Measurements from ENCODE around the gene FLNB. TPM values are rescaled to one million over a fixed set of nuclear protein-coding genes. Genes with fewer than 3 reads are reported as not detected.

Gene FLNB
- total RNA-seq, 2 experiments from 2014 or later: 23.1 to 26.0 TPM

DNA sequence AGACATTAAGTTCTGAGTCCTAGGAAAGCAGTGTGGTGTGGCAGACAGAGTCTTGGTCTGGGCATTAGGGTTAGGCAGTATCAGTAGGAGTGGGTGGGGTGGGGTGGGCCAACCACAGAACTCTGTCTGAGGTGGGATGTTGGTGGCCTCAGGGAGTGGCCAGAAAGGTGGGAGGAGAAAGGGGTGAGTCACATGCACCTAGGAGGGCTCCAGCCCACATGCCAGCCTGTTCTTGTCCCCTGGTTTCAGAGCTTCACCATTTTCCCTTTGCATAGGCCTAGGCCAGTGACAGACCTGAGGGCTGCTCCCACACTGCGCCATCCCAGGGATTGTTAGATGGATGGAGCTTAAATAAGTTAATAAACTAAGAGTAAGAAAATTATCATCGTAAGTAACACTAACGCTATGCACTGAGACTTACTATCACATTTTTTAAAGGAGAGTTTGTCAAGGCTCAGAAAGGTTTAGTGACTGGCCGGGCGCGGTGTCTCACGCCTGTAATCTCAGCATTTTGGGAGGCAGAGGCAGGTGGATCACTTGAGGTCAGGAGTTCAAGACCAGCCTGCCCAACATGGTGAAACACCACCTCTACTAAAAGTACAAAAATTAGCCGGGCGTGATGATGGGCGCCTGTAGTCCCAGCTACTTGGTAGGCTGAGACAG lies 168.7 kb downstream of the FLNB start:
- POLR2A ChIA-PET: interaction anchor here (0.7 kb wide), 1 partner anchor 1926 kb away, joined by 3 read pairs; no protein-coding TSS in a partner anchor
- CTCF ChIA-PET: interaction anchor here (0.6 to 3.5 kb wide), 38 partner anchors 10 to 1203 kb away, joined by 3 to 37 read pairs (median 4); partner anchors contain the start of genes DNASE1L3, FLNB, HTD2 and RPP14
- H3K4me3 Mint-ChIP-seq: no peak overlapping the region
- H3K9me3 Mint-ChIP-seq: no peaks in the 10 kb centered on the region
- peaks cover 11% of the 10 kb centered on the region for H3K4me1 Mint-ChIP-seq (ENCODE audit: low read depth)
- DNase-seq: no peak
- intact Hi-C loops (cut with micrococcal nuclease): no loop called here
- H3K27me3 Mint-ChIP-seq: no peaks in the 10 kb centered on the region
- no peaks in the 10 kb centered on the region for H3K36me3 Mint-ChIP-seq
- no peak overlapping the region for H3K27ac Mint-ChIP-seq

- no peaks in the 10 kb centered on the region for H3K9me3 Mint-ChIP-seq
- peaks cover 11% of the 10 kb centered on the region for H3K4me1 Mint-ChIP-seq (ENCODE audit: low read depth)
- H3K36me3 Mint-ChIP-seq: no peaks in the 10 kb centered on the region
- CTCF ChIA-PET: interaction anchor here (0.6 to 3.5 kb wide), 39 partner anchors 9 to 735 kb away, joined by 3 to 37 read pairs (median 4); partner anchors contain the start of genes DNASE1L3, FLNB, HTD2 and RPP14
- H3K27ac Mint-ChIP-seq: no peak overlapping the region
- peak overlapping the region; percentile 39 for H3K4me3 Mint-ChIP-seq
- POLR2A ChIA-PET: interaction anchor here (0.6 kb wide), 1 partner anchor 130 kb away, joined by 3 read pairs; no protein-coding TSS in a partner anchor
- intact Hi-C loops (cut with micrococcal nuclease): loop anchor here (2.0 kb wide), 2 partner anchors 37 to 221 kb away; no protein-coding TSS in a partner anchor
- no peaks in the 10 kb centered on the region for H3K27me3 Mint-ChIP-seq
- peak; percentile 92 for DNase-seq
Observed at GRCh38 chr3:58177747-58178527, 169.7 kb downstream of the FLNB start.

- Mint-ChIP-seq H3K9me3 (no peaks in the 10 kb centered on the region), H3K4me1 (ENCODE audit: low read depth) (peaks cover 11% of the 10 kb centered on the region), H3K36me3 (no peaks in the 10 kb centered on the region), H3K27me3 (no peaks in the 10 kb centered on the region), H3K27ac (no peak overlapping the region), H3K4me3 (peak overlapping the region; percentile 39)
- DNase-seq: peak; percentile 50
- intact Hi-C loops (cut with micrococcal nuclease): loop anchor here (2.0 kb wide), 2 partner anchors 36 to 222 kb away; no protein-coding TSS in a partner anchor
- ChIA-PET POLR2A (interaction anchor here (0.6 kb wide), 1 partner anchor 131 kb away, joined by 3 read pairs; no protein-coding TSS in a partner anchor), CTCF (interaction anchor here (0.6 to 3.5 kb wide), 24 partner anchors 8 to 452 kb away, joined by 3 to 37 read pairs (median 5); partner anchors contain the start of genes DNASE1L3, HTD2 and RPP14)
Observed at GRCh38 chr3:58178528-58179234, 170.5 kb downstream of the FLNB start.

DNA sequence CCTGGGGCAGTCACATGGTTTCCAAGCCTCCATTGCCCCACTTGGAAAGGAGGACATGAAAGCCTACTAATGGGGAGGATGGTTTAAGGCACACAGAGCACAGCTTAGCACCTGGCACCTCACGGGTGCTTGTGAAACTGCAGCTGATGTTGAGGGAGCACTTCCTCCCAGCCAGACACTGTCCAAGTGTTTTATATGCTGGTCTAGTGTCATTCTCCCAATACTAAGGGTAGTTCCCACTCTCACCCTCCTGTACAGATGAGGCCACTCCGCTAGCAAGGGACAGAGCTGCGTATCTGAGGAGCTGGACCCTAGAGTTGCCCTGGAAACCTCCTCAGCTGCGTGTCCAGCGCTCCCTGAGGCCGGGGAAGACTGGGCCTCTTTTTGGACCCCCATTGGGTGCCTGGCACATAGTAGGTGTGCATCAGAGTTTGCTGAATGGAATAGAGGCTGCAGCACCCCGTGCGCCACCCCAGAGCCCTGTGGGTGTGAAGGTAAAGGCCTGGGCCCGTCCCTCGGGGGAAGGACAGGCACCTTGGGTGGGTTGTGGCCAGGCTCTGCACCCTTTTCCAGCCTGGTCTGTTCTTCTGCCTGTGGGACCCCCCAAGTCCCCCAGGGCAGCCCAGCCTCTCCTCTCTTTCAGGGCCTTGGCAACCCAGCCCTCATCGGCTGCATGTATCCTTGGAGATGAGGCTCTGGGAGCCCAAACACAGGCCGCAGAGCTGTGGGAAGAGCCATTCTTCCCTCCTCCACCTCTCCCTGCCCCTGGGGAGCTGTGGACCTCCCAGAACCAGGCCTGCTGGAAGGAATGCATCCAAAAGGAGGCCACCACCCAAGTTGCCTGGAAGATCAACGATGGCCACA lies 171.2 kb downstream of the FLNB start:
- Mint-ChIP-seq H3K4me3 (no peak overlapping the region), H3K9me3 (no peaks in the 10 kb centered on the region), H3K36me3 (no peaks in the 10 kb centered on the region), H3K27ac (no peak overlapping the region), H3K27me3 (no peaks in the 10 kb centered on the region), H3K4me1 (ENCODE audit: low read depth) (peaks cover 11% of the 10 kb centered on the region)
- ChIA-PET CTCF (interaction anchor here (1.0 to 3.5 kb wide), 7 partner anchors 7 to 174 kb away, joined by 3 to 37 read pairs (median 20); partner anchors contain the start of genes HTD2 and RPP14), POLR2A (no interaction called here)
- no peak for DNase-seq
- intact Hi-C loops (cut with micrococcal nuclease): loop anchor here (2.0 to 10.0 kb wide), 3 partner anchors 35 to 235 kb away; no protein-coding TSS in a partner anchor

- no peaks in the 10 kb centered on the region for H3K9me3 Mint-ChIP-seq
- H3K4me3 Mint-ChIP-seq: no peak overlapping the region
- H3K4me1 Mint-ChIP-seq (ENCODE audit: low read depth): peaks cover 11% of the 10 kb centered on the region
- no peaks in the 10 kb centered on the region for H3K36me3 Mint-ChIP-seq
- ChIA-PET CTCF (interaction anchor here (0.8 to 1.2 kb wide), 3 partner anchors 13 to 173 kb away, joined by 3 to 9 read pairs (median 4); no protein-coding TSS in a partner anchor), POLR2A (no interaction called here)
- no peaks in the 10 kb centered on the region for H3K27me3 Mint-ChIP-seq
- H3K27ac Mint-ChIP-seq: no peak overlapping the region
- intact Hi-C loops (cut with micrococcal nuclease): loop anchor here (10.0 kb wide), 1 partner anchor 235 kb away; no protein-coding TSS in a partner anchor
- no peak for DNase-seq
Observed at GRCh38 chr3:58180099-58180880, 172.1 kb downstream of the FLNB start.

DNA sequence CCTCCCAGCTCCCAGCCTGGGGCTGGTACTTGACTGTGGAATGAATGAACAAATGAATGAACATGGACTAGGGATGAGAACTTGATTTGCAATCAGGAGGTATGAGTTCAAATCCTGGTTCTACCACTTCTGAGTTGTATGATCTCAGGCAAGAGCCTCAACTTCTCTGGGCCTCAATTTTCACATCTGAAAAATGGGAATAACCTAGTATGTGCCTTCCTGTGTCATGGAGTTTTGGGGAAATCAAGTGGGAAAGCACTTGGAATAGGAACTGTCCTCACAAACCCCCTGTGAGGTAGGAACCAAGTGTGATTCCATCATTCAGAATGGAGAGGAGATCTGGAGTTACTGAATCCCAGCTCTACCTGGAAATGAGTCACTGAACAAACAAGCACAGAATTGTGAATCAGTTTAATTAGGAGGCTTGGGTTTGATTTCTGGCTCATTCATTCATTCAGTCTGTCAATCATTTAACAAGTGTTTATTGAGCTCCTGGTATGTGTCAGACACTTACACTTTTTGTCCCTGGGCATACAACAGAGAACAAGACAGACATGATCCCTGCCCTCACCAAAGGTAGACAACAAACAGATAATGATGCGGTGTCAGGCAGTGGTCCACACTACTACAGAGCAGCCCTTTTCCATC lies 172.8 kb downstream of the FLNB start:
- Mint-ChIP-seq H3K4me3 (no peak overlapping the region), H3K9me3 (no peaks in the 10 kb centered on the region), H3K27me3 (no peaks in the 10 kb centered on the region), H3K4me1 (ENCODE audit: low read depth) (peaks cover 11% of the 10 kb centered on the region), H3K27ac (no peak overlapping the region), H3K36me3 (no peaks in the 10 kb centered on the region)
- ChIA-PET CTCF (interaction anchor here (0.8 kb wide), 1 partner anchor 172 kb away, joined by 3 read pairs; no protein-coding TSS in a partner anchor), POLR2A (no interaction called here)
- intact Hi-C loops (cut with micrococcal nuclease): loop anchor here (10.0 kb wide), 1 partner anchor 234 kb away; no protein-coding TSS in a partner anchor
- DNase-seq: no peak

- H3K9me3 Mint-ChIP-seq: no peaks in the 10 kb centered on the region
- no peaks in the 10 kb centered on the region for H3K36me3 Mint-ChIP-seq
- intact Hi-C loops (cut with micrococcal nuclease): loop anchor here (10.0 kb wide), 1 partner anchor 232 kb away; no protein-coding TSS in a partner anchor
- no peaks in the 10 kb centered on the region for H3K27me3 Mint-ChIP-seq
- POLR2A ChIA-PET: no interaction called here
- DNase-seq: no peak
- H3K4me3 Mint-ChIP-seq: no peak overlapping the region
- H3K4me1 Mint-ChIP-seq (ENCODE audit: low read depth): peaks cover 8% of the 10 kb centered on the region
- CTCF ChIA-PET: interaction anchor here (0.8 to 7.5 kb wide), 3 partner anchors 16 to 124 kb away, joined by 3 to 56 read pairs (median 6); partner anchors contain the start of genes HTD2 and RPP14
- no peak overlapping the region for H3K27ac Mint-ChIP-seq
Observed at GRCh38 chr3:58183221-58183620, 175.0 kb downstream of the FLNB start.

DNA sequence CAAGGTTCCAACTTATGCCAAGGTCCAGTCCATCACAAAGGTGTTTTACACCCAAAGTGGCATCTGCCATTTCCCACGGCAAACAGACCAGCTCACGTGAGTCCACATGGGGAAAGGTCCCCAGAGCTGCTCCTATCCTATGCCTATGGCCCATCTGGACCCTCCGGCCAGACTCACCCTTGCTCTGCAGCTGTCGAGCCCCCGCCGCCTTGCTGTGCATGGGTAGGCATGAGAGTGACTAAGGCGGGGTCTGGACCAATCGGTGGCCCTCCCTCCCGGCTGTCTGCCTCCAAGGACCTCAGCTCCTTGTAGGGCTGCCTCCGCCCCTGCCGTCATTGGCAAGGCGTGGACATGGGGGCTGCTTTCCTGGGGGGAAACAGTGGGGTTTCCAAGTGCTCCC lies 175.7 kb downstream of the FLNB start:
- H3K27me3 Mint-ChIP-seq: no peaks in the 10 kb centered on the region

DNA sequence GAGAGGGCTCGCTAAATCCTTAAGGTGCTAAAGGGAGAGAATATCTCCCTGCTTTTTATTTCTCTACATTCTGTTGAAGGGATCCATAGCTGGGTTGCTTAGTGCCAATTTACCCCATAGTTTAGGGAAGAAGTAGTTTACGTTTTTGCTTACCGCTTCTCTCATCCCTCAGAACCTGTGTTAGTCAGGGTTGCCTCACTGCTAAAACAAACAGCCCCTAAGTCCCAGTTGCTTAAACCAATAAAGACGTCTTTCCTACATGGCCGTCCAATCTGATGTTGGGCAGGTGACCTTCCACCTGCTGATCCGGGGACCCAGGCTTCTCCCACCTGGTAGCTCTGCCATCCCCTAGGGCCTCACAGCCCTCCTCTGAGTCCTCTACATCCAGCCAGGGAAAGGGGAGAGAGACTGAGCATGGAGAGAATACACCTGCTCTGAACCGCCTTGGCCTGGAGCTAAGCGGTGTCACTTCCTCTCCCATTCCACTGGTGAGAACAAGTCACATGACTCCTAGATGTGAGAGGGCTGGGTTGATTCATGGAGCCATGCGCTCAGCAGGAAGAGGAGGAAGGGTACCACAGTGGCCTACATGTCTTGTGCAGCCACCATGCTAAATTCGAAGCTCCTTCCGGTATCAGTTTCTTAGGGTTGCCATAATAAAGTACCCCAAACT lies 176.2 kb downstream of the FLNB start:
- CTCF ChIA-PET: interaction anchor here (1.2 to 7.7 kb wide), 4 partner anchors 34 to 1074 kb away, joined by 3 to 188 read pairs (median 31); partner anchors contain the start of genes HTD2 and RPP14

More for the DNA sequence above, 175.7 kb downstream of the FLNB start:
- no peaks in the 10 kb centered on the region for H3K36me3 Mint-ChIP-seq
- H3K9me3 Mint-ChIP-seq: no peaks in the 10 kb centered on the region
- no peak overlapping the region for H3K4me3 Mint-ChIP-seq
- DNase-seq: no peak
- ChIA-PET POLR2A (interaction anchor here (0.5 kb wide), 1 partner anchor 48 kb away, joined by 3 read pairs; no protein-coding TSS in a partner anchor), CTCF (interaction anchor here (0.8 to 7.7 kb wide), 5 partner anchors 17 to 123 kb away, joined by 3 to 188 read pairs (median 6); partner anchors contain the start of genes HTD2 and RPP14)
- no peak overlapping the region for H3K27ac Mint-ChIP-seq
- intact Hi-C loops (cut with micrococcal nuclease): loop anchor here (10.0 kb wide), 1 partner anchor 231 kb away; no protein-coding TSS in a partner anchor
- H3K4me1 Mint-ChIP-seq (ENCODE audit: low read depth): peaks cover 2% of the 10 kb centered on the region

More for the DNA sequence above, 176.2 kb downstream of the FLNB start:
- Mint-ChIP-seq H3K9me3 (no peaks in the 10 kb centered on the region), H3K36me3 (no peaks in the 10 kb centered on the region), H3K4me1 (ENCODE audit: low read depth) (no peaks in the 10 kb centered on the region), H3K27me3 (no peaks in the 10 kb centered on the region), H3K27ac (no peak overlapping the region), H3K4me3 (no peak overlapping the region)
- DNase-seq: no peak
- POLR2A ChIA-PET: interaction anchor here (0.5 kb wide), 1 partner anchor 48 kb away, joined by 3 read pairs; no protein-coding TSS in a partner anchor
- intact Hi-C loops (cut with micrococcal nuclease): loop anchor here (10.0 kb wide), 1 partner anchor 230 kb away; no protein-coding TSS in a partner anchor

Measured in activated CD4-positive, alpha-beta memory T cell treated with anti-CD3 and anti-CD28 coated beads for 36 hours (primary cell).